Endothelial cell of umbilical vein (primary cell): ENCODE measurements around the gene CEP89. TPM values are rescaled to one million over a fixed set of nuclear protein-coding genes. Genes with fewer than 3 reads are reported as not detected.

Experiments
- BruUV-seq: library from RNA; stranded (reverse); fragments of 400-500 nt; replicated peaks from 2 replicates; lab custom pipeline; 2021; lab: Mats Ljungman, UMichigan
- CTCF ChIA-PET: fragments of 300-600, 350-600 bp; sonication (Branson Sonifier 250); formaldehyde crosslinking; loops from one replicate; lab custom pipeline; 2021; ENCODE audit warnings: antibody characterized with exemption, inconsistent platforms; lab: Charles Lee
- POLR2A ChIA-PET: fragments of 300-600, 350-600 bp; sonication (Branson Sonifier 250); formaldehyde crosslinking; loops from one replicate; lab custom pipeline; 2021; ENCODE audit warnings: antibody characterized with exemption, inconsistent platforms; lab: Charles Lee
- DNase-seq: peaks from one replicate; pipeline ENCODE4 v3.0.0-alpha.2; 2011; ENCODE audit warnings: low read depth, low spot score
- FAIRE-seq: peaks from 2 replicates; lab custom pipeline; 2011; peaks lifted over from hg19 to GRCh38; lab: Jason Lieb, UNC
- H2AFZ ChIP-seq: 2 replicates; pipeline ENCODE4 v1.6.0; 2012; ENCODE audit warnings: low read depth, low read length, control low read depth, inconsistent platforms
- H3K27ac ChIP-seq: 2 replicates; pipeline ENCODE4 v1.5.1; 2011; ENCODE audit warnings: low read depth, mild to moderate bottlenecking, control low read depth, low read length, moderate library complexity; ENCODE audit not compliant: insufficient read depth
- H3K27me3 ChIP-seq, 2 experiments: 2 replicates each; pipeline versions ENCODE4 v1.6.0 to v1.6.1; 2011; ENCODE audit warnings: low read length in 2 of 2, mixed read lengths in 1 of 2; ENCODE audit not compliant: control insufficient read depth in 2 of 2, insufficient read depth in 2 of 2
- H3K36me3 ChIP-seq, 2 experiments: 2 replicates in 1 of 2; 3 replicates in 1 of 2; pipeline ENCODE4 v1.5.1; 2011; ENCODE audit warnings: low read length in 2 of 2, mild to moderate bottlenecking in 1 of 2, moderate library complexity in 1 of 2; ENCODE audit not compliant: control insufficient read depth in 2 of 2, insufficient read depth in 2 of 2; ENCODE audit errors: extremely low read depth in 1 of 2
- H3K4me1 ChIP-seq: 3 replicates; pipeline ENCODE4 v1.5.1; 2011; ENCODE audit warnings: mild to moderate bottlenecking, low read length; ENCODE audit not compliant: control insufficient read depth, insufficient read depth; ENCODE audit errors: extremely low read depth
- H3K4me2 ChIP-seq: 2 replicates; pipeline ENCODE4 v1.6.1; 2011; ENCODE audit warnings: low read length, control low read depth, mixed read lengths; ENCODE audit not compliant: insufficient read depth
- H3K4me3 ChIP-seq, 3 experiments: fragments of 200-600 bp in 1 of 3; sonication (generic), shearing (Covaris generic) in 1 of 3; replicated peaks in 1 of 3; 2 replicates each; pipeline ENCODE4 v1.5.1; 2011 to 2016; ENCODE audit warnings: control low read depth in 3 of 3, low read length in 3 of 3, mild to moderate bottlenecking in 2 of 3, inconsistent platforms in 1 of 3, low read depth in 1 of 3, moderate library complexity in 1 of 3; ENCODE audit not compliant: insufficient read depth in 1 of 3
- H3K79me2 ChIP-seq: 2 replicates; pipeline ENCODE4 v1.6.0; 2012; ENCODE audit warnings: low read length, inconsistent platforms; ENCODE audit not compliant: control insufficient read depth, insufficient read depth
- H3K9ac ChIP-seq: replicated peaks from 2 replicates; pipeline ENCODE3; 2011; ENCODE audit warnings: low read length, control low read depth; ENCODE audit not compliant: insufficient read depth; ENCODE audit errors: extremely low read depth
- H3K9me1 ChIP-seq: replicated peaks from 3 replicates; pipeline ENCODE4 v1.6.0; 2011; ENCODE audit warnings: mild to moderate bottlenecking, low read length; ENCODE audit not compliant: control insufficient read depth, insufficient read depth; ENCODE audit errors: extremely low read depth
- H3K9me3 ChIP-seq: replicated peaks from 2 replicates; pipeline ENCODE4 v1.5.1; 2012; ENCODE audit warnings: low read length, inconsistent platforms; ENCODE audit not compliant: control insufficient read depth, insufficient read depth
- H4K20me1 ChIP-seq: replicated peaks from 2 replicates; pipeline ENCODE3; 2011; ENCODE audit warnings: mild to moderate bottlenecking, low read length; ENCODE audit not compliant: control insufficient read depth, insufficient read depth; ENCODE audit errors: extremely low read depth
- EZH2 ChIP-seq: IDR thresholded peaks from 2 replicates; pipeline ENCODE4 v1.6.1; 2012; ENCODE audit warnings: borderline replicate concordance, low read depth, mild to moderate bottlenecking, moderate library complexity, low read length, inconsistent platforms; ENCODE audit not compliant: severe bottlenecking
- FOS ChIP-seq: IDR thresholded peaks from 2 replicates; pipeline ENCODE4 v1.6.1; 2011; ENCODE audit warnings: mild to moderate bottlenecking, low read length, moderate library complexity, borderline replicate concordance; ENCODE audit not compliant: insufficient read depth
- GATA2 ChIP-seq: IDR thresholded peaks from 2 replicates; pipeline ENCODE4 v1.7.0; 2011; ENCODE audit warnings: low read depth, mild to moderate bottlenecking, moderate library complexity, mixed read lengths, low read length; ENCODE audit not compliant: insufficient read length, insufficient read depth
- JUN ChIP-seq: IDR thresholded peaks from 2 replicates; pipeline ENCODE4 v1.6.1; 2011; ENCODE audit warnings: borderline replicate concordance, low read depth; ENCODE audit not compliant: insufficient read length, insufficient read depth
- MYC ChIP-seq: IDR thresholded peaks from one replicate; pipeline ENCODE4 v1.6.1; 2011; ENCODE audit warnings: mild to moderate bottlenecking, low read depth, low read length
- POLR2A ChIP-seq: IDR thresholded peaks from 2 replicates; pipeline ENCODE4 v1.6.1; 2012; ENCODE audit warnings: low read depth, mild to moderate bottlenecking, control low read depth, low read length
- POLR2AphosphoS5 ChIP-seq: IDR thresholded peaks from 2 replicates; pipeline ENCODE4 v1.6.1; 2012; ENCODE audit warnings: low read depth, mild to moderate bottlenecking, control low read depth, low read length, moderate library complexity; ENCODE audit not compliant: insufficient read depth
- dilution Hi-C: fragments of 300-500 bp; cut with MboI; formaldehyde crosslinking; loops from one replicate; pipeline ENCODE4 v1.15.0; 2019; ENCODE audit warnings: low sequenced_read_pairs; ENCODE audit not compliant: extremely low pct_ligation_motif_present
- intact Hi-C: fragments of 100-400 bp; cut with micrococcal nuclease; formaldehyde crosslinking; loops from one replicate; pipeline ENCODE4 v1.10.0; 2022
- polyA plus RNA-seq, 4 experiments: library from polyadenylated mRNA; depleted of rRNA in 3 of 4; stranded (reverse) in 3 of 4; unstranded in 1 of 4; fragments of >200 nt; gene quantifications; 2 replicates each; pipeline versions ENCODE4 v1.2.1 to v1.2.3, GENCODE V29; 2011 to 2012; ENCODE audit warnings: missing spikeins in 1 of 4
- total RNA-seq: library from RNA; stranded (reverse); gene quantifications from 2 replicates; pipeline ENCODE4 v1.2.3, GENCODE V29; 2021
- TF ChIP-seq, protein P1 (sequence below): IDR thresholded peaks from 2 replicates; pipeline ENCODE4 v1.6.1; 2011; ENCODE audit not compliant: insufficient read depth, insufficient read length
- TF ChIP-seq, protein P2 (sequence below), 2 donors: IDR thresholded peaks; 1 replicate in 1 of 2; 2 replicates in 1 of 2; pipeline ENCODE4 v1.5.1; 2011; ENCODE audit warnings: low read length in 2 of 2, mild to moderate bottlenecking in 2 of 2, moderate library complexity in 2 of 2, control low read depth in 1 of 2, inconsistent platforms in 1 of 2, low read depth in 1 of 2; ENCODE audit not compliant: insufficient read depth in 1 of 2; ENCODE audit errors: extremely low read depth in 1 of 2

CEP89 gene
- total and polyA plus RNA-seq, 2 donors (not counting 3 experiments of a cell fraction or from before 2014, with no cell fraction given): 25.1 to 46.2 TPM

DNA sequence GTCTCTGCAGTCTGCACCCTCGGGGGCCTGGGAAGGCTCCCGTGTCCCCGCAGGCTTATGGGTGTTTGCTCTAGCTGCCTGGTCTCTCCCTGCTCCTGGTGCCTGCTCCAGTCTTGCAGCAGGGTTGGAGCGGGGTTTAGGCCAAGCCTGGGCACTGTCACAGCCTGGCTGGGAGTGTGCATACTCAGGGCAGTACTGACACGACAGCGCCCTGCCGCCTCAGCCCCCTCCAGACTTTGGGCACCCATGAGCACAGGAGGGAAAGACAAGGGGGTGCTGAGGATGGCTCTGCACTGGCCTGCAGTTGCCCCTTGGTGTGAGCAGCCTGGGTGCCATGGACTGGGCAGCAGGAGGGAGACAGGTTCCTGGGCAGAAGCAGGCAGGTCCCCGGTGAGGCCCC is 35.7 kb downstream of the CEP89 start:
- CTCF ChIA-PET: no interaction called here
- H3K27ac ChIP-seq: no peak overlapping the region

DNA sequence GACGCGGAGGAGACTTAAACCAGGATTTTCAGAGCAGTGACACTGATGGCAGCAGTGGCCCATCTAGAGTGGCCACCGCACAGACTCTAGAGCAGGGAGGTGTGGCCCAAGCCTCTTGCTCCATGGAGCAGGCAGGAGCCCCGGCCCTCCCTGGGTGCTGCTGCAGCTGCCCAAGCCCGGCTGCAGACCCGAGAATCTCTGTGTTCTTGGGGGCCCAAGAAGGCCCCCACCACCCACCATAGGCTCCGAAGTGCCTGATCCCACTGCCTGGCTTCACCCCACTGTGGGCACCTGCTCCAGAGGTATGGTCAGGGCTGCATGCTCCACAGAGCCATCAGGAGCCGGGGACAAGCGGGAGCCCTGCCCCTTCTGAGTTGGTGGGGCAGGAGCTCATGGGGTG is 36.1 kb downstream of the CEP89 start:
- Histone ChIP-seq H2AFZ (no peak overlapping the region), H3K27me3 (no peaks in the 10 kb centered on the region), H3K9me1 (no peaks in the 10 kb centered on the region), H3K4me1 (no peaks in the 10 kb centered on the region), H3K4me3 (no peak overlapping the region), H4K20me1 (no peaks in the 10 kb centered on the region), H3K79me2 (no peaks in the 10 kb centered on the region), H3K9me3 (no peaks in the 10 kb centered on the region), H3K27ac (no peak overlapping the region), H3K36me3 (peaks cover 2 to 18% of the 10 kb centered on the region in 2 experiments), H3K4me2 (no peak overlapping the region), H3K9ac (no peak overlapping the region)
- ChIA-PET POLR2A (no interaction called here), CTCF (no interaction called here)
- dilution Hi-C loops (no loop called here), intact Hi-C loops (no loop called here)
- DNase-seq (no peak), FAIRE-seq (no peak)
- no TSS peak for BruUV-seq
- TF ChIP-seq JUN (no peak), POLR2AphosphoS5 (no peak), FOS (no peak), POLR2A (no peak), MYC (no peak), EZH2 (no peak), GATA2 (no peak)
- TF ChIP-seq, protein P1, sequence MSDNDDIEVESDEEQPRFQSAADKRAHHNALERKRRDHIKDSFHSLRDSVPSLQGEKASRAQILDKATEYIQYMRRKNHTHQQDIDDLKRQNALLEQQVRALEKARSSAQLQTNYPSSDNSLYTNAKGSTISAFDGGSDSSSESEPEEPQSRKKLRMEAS: no peak
- TF ChIP-seq, protein P2, sequence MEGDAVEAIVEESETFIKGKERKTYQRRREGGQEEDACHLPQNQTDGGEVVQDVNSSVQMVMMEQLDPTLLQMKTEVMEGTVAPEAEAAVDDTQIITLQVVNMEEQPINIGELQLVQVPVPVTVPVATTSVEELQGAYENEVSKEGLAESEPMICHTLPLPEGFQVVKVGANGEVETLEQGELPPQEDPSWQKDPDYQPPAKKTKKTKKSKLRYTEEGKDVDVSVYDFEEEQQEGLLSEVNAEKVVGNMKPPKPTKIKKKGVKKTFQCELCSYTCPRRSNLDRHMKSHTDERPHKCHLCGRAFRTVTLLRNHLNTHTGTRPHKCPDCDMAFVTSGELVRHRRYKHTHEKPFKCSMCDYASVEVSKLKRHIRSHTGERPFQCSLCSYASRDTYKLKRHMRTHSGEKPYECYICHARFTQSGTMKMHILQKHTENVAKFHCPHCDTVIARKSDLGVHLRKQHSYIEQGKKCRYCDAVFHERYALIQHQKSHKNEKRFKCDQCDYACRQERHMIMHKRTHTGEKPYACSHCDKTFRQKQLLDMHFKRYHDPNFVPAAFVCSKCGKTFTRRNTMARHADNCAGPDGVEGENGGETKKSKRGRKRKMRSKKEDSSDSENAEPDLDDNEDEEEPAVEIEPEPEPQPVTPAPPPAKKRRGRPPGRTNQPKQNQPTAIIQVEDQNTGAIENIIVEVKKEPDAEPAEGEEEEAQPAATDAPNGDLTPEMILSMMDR (IDR thresholded peaks at IDR 0.05; ENCODE audit: extremely low read depth in 1 of 2, insufficient read depth in 1 of 2, low read depth in 1 of 2, low read length in 2 of 2): no peak

More for the DNA sequence above, 35.7 kb downstream of the CEP89 start:
- no TSS peak for BruUV-seq
- DNase-seq (no peak), FAIRE-seq (no peak)
- intact Hi-C loops (no loop called here), dilution Hi-C loops (no loop called here)
- no peaks in the 10 kb centered on the region for H3K9me1 ChIP-seq
- H3K4me2 ChIP-seq: no peak overlapping the region
- H3K27me3 ChIP-seq: no peaks in the 10 kb centered on the region
- POLR2A ChIA-PET: no interaction called here
- peaks cover 2 to 18% of the 10 kb centered on the region in 2 experiments for H3K36me3 ChIP-seq
- H4K20me1 ChIP-seq: no peaks in the 10 kb centered on the region
- TF ChIP-seq EZH2: no peak
- no peak for TF ChIP-seq GATA2
- TF ChIP-seq, protein P2 (IDR thresholded peaks at IDR 0.05; ENCODE audit: extremely low read depth in 1 of 2, insufficient read depth in 1 of 2, low read depth in 1 of 2, low read length in 2 of 2): no peak
- TF ChIP-seq FOS: no peak
- TF ChIP-seq JUN: no peak
- H3K4me1 ChIP-seq: no peaks in the 10 kb centered on the region
- H3K9me3 ChIP-seq: no peaks in the 10 kb centered on the region
- no peak overlapping the region for H3K9ac ChIP-seq
- no peaks in the 10 kb centered on the region for H3K79me2 ChIP-seq
- H2AFZ ChIP-seq: no peak overlapping the region
- H3K4me3 ChIP-seq: no peak overlapping the region
